Epithelial cell of esophagus (primary cell): ENCODE data around the gene GPSM3.

Source experiments
- DNase-seq: peaks from one replicate; pipeline ENCODE4 v3.0.0; 2010; ENCODE audit warnings: low read depth
- H3K4me3 ChIP-seq: 2 replicates; pipeline ENCODE4 v1.5.1; 2011; ENCODE audit warnings: mild to moderate bottlenecking, low read length, control low read depth
- CTCF ChIP-seq: IDR thresholded peaks from 2 replicates; pipeline ENCODE4 v1.5.1; 2011; ENCODE audit warnings: low read depth, mild to moderate bottlenecking, low read length, control low read depth, inconsistent platforms; ENCODE audit not compliant: insufficient read depth; ENCODE audit errors: missing control alignments

GPSM3 gene

GRCh38 chr6:32175711-32176475, 16.6 kb downstream of the GPSM3 start, which contains the start of gene AGPAT1:
AGPAT1 (minus strand) TSS chr6:32176084; CDS start chr6:32171496, 4,588 bp downstream.
- H3K4me3 ChIP-seq: peak within 1 kb of the TSS; percentile 66
- TF ChIP-seq CTCF: no peak
- DNase-seq: peak; percentile 96

GRCh38 chr6:32175322-32175710, 17.1 kb downstream of the GPSM3 start:
- peak overlapping the region; percentile 66 for H3K4me3 ChIP-seq
- TF ChIP-seq CTCF: no peak
- DNase-seq: no peak

GRCh38 chr6:32174416-32174815, 18.0 kb downstream of the GPSM3 start:
- TF ChIP-seq CTCF: no peak
- no peak overlapping the region for H3K4me3 ChIP-seq
- DNase-seq: no peak

- DNase-seq: no peak
- TF ChIP-seq CTCF: no peak
- H3K4me3 ChIP-seq: no peak overlapping the region
These were observed 19.3 kb downstream of the GPSM3 start for GRCh38 chr6:32173051-32173727.

- no peak overlapping the region for H3K4me3 ChIP-seq
- no peak for DNase-seq
- TF ChIP-seq CTCF: no peak
These were observed 21.2 kb downstream of the GPSM3 start for GRCh38 chr6:32171234-32171633.

- no peak for TF ChIP-seq CTCF
- DNase-seq: no peak
- no peak overlapping the region for H3K4me3 ChIP-seq
These were observed 22.1 kb downstream of the GPSM3 start for GRCh38 chr6:32170294-32170693.
